Measurements from ENCODE around the gene ADAMTS19. TPM values are rescaled to one million over a fixed set of nuclear protein-coding genes. Genes with fewer than 3 reads are reported as not detected.

The ADAMTS19 gene
- total and polyA plus RNA-seq, 8 donors = 0.12 to 1.7 (median 0.35) TPM

DNA sequence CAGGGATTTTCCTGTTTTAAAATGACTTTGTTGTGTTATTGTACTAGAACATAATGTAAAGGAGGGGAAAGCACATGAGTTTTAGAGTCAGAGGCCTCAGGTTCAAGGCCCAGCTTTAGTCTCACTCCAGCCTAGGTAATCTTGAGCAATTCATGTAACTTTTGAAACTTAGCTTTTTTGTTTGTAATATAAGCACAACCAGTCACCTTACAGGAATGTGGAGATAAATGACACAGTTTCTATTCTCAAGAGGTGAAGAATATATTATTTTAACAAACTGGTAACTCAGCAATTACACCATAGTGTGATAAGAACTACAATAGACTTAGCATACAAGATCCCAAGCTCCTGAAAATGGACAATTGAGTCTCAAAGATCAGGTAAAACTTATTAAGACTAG, 51.2 kb downstream of the ADAMTS19 start:
- TF ChIP-seq, protein P1, sequence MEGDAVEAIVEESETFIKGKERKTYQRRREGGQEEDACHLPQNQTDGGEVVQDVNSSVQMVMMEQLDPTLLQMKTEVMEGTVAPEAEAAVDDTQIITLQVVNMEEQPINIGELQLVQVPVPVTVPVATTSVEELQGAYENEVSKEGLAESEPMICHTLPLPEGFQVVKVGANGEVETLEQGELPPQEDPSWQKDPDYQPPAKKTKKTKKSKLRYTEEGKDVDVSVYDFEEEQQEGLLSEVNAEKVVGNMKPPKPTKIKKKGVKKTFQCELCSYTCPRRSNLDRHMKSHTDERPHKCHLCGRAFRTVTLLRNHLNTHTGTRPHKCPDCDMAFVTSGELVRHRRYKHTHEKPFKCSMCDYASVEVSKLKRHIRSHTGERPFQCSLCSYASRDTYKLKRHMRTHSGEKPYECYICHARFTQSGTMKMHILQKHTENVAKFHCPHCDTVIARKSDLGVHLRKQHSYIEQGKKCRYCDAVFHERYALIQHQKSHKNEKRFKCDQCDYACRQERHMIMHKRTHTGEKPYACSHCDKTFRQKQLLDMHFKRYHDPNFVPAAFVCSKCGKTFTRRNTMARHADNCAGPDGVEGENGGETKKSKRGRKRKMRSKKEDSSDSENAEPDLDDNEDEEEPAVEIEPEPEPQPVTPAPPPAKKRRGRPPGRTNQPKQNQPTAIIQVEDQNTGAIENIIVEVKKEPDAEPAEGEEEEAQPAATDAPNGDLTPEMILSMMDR (IDR thresholded peaks at IDR 0.05) = no peak
- Histone ChIP-seq H3K27me3 (no peaks in the 10 kb centered on the region), H3K36me3 (no peaks in the 10 kb centered on the region), H3K27ac (no peak overlapping the region), H3K9me3 (peaks cover 0 to 11% of the 10 kb centered on the region in 2 donors), H3K4me1 (no peaks in the 10 kb centered on the region), H3K4me3 (no peak overlapping the region)
- intact Hi-C loops (cut with DNase I) = no loop called here
- no peak for DNase-seq
- no peak for ATAC-seq

DNA sequence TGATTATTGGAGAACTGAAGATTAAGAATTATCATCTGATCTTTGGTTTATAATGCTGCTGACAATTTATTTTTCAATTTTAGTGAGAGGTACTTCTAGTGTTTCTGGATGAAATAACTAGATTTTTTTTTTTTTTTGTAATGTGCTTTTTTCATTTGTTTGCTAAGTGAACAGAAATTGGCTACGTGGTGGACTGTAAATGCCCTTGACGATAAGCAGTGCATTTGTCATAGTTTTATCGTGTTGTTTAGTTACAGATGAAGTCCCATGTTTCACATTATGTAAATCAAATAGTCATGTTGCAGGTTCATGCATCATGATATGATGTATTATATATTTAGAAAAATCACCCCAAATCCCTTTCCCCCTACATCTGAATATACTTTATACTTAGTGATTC, 81.0 kb downstream of the ADAMTS19 start:
- no peak overlapping the region for H3K27ac ChIP-seq
- no peaks in the 10 kb centered on the region for H3K36me3 ChIP-seq
- intact Hi-C loops (cut with DNase I) = no loop called here
- TF ChIP-seq, protein P1 (IDR thresholded peaks at IDR 0.05) = no peak
- H3K4me1 ChIP-seq = no peaks in the 10 kb centered on the region
- H3K4me3 ChIP-seq = no peak overlapping the region
- no peak for DNase-seq
- no peak for ATAC-seq
- no peaks in the 10 kb centered on the region for H3K27me3 ChIP-seq
- peaks cover 0 to 3% of the 10 kb centered on the region in 2 donors for H3K9me3 ChIP-seq

DNA sequence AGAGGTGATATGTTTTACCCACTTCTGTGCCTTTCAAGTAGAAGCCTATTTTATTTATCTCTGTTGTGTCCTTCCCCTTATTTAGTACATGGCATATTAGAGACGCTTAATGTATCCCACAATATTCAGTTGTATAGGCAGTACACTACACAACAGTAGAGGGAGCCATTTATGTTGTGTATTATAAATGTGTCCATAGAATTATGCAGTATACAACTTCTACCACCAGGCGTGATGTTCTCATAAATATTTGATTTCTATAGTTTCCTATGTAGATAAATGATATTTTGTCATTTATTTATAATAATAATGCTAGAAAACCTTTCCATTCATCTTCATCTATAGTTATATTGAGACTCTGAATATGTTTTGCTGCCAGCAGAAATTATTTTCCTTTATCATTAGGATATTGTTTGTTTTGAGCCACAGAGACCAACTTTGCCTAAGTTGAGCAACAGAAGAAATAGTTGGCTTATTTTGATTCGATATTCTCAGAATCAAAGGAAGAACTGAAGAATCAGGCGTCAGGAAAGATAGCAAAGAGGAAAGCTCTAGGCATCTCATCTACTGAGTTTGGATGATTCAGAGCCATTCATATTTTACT, 81.7 kb downstream of the ADAMTS19 start:
- ATAC-seq (no peak), DNase-seq (no peak)
- Histone ChIP-seq H3K4me3 (no peak overlapping the region), H3K9me3 (no peaks in the 10 kb centered on the region), H3K27me3 (no peaks in the 10 kb centered on the region), H3K4me1 (no peaks in the 10 kb centered on the region), H3K27ac (no peak overlapping the region), H3K36me3 (no peaks in the 10 kb centered on the region)
- TF ChIP-seq, protein P1 (IDR thresholded peaks at IDR 0.05) = no peak
- intact Hi-C loops (cut with DNase I) = no loop called here

DNA sequence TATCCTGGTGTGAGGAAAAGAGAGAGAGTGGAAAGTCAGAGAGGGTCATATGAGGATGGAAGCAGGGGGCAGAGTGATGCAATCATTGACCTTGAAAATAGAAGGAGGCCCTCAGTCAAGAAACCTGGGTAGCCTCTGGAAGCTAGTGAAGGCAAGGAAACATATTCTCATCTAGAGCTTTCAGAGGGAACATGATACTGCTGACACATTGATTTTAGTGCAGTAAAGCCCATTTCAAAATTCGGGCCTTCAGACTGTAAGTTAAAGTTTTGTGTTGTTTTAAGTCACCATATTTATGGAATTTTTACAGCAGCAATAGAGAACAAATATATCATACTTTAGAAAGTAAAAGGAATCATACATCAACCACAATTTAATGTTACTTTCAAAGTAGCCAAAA, 87.0 kb downstream of the ADAMTS19 start:
- no peak for ATAC-seq
- Histone ChIP-seq H3K4me3 (no peak overlapping the region), H3K36me3 (no peaks in the 10 kb centered on the region), H3K27ac (no peak overlapping the region), H3K9me3 (peaks cover 0 to 3% of the 10 kb centered on the region in 2 donors), H3K27me3 (no peaks in the 10 kb centered on the region), H3K4me1 (no peaks in the 10 kb centered on the region)
- TF ChIP-seq, protein P1 (IDR thresholded peaks at IDR 0.05) = no peak
- DNase-seq = no peak
- intact Hi-C loops (cut with DNase I) = no loop called here

DNA sequence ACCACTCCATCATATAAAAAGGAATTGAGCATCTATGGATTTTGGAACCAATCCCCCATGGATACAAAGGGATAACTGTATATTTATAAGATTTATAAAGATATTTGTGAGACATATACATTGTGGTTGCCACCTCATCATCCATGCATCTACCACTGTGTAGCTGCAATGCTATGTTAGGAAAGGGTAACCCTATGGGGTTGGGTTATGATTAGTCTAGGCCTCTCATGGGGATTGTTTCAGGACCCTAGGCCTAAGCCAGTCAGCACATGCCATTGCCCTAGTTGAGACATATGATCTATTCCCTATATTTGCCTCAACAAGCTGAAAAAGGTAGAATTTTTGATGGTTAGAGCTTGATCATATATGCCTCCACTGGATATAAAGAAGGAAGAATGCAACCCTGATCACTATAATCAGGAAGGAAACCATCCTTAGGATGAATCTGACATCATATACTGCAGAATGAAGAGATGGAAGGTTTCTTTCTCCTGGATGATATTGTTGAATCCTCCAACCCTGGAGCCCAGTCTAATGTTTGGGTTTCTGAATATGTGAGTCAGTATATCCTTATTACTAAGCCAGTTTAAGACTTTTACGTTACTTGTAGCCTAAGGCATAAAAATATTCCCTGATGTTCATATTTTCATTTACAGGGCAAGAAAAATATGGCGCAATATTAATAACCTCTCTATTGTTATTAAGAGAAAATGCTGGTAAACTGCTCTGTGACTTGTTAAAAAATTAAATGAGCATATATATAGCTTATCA, 94.2 kb downstream of the ADAMTS19 start:
- Histone ChIP-seq H3K4me3 (no peak overlapping the region), H3K4me1 (no peaks in the 10 kb centered on the region), H3K9me3 (no peaks in the 10 kb centered on the region), H3K27me3 (no peaks in the 10 kb centered on the region), H3K27ac (no peak overlapping the region), H3K36me3 (no peaks in the 10 kb centered on the region)
- ATAC-seq = no peak
- intact Hi-C loops (cut with DNase I) = no loop called here
- DNase-seq = no peak
- TF ChIP-seq, protein P1 (IDR thresholded peaks at IDR 0.05) = no peak
